ENCODE measurements around the gene DHX58.

Gene DHX58

GRCh38 chr17:42117397-42118125 lies 5.0 kb upstream of the DHX58 start:
- DNase-seq (ENCODE audit: low read depth in 1 of 2, low spot score in 1 of 2): no peak
- TF ChIP-seq SPI1 (IDR thresholded peaks at IDR 0.05; ENCODE audit: borderline replicate concordance, low read depth) (no peak), GABPA (IDR thresholded peaks at IDR 0.05; ENCODE audit: low read depth) (no peak), POLR2AphosphoS5 (IDR thresholded peaks at IDR 0.05; ENCODE audit: low read depth) (no peak), CTCF (IDR thresholded peaks at IDR 0.05; ENCODE audit: insufficient read depth, low read length) (no peak), REST (IDR thresholded peaks at IDR 0.05; ENCODE audit: insufficient replicate concordance, low read depth) (no peak)
- H3K27ac ChIP-seq (replicated peaks): no peak overlapping the region

GRCh38 chr17:42116705-42117396 lies 4.3 kb upstream of the DHX58 start:
- peak in 1 of 2 experiments; percentile 84 for DNase-seq (ENCODE audit: low read depth in 1 of 2, low spot score in 1 of 2)
- no peaks in the 10 kb centered on the region for H3K27me3 ChIP-seq (ENCODE audit: insufficient read depth, poor library complexity, severe bottlenecking)
- no peak for TF ChIP-seq POLR2AphosphoS5 (IDR thresholded peaks at IDR 0.05; ENCODE audit: low read depth)
- no peak for TF ChIP-seq SPI1 (IDR thresholded peaks at IDR 0.05; ENCODE audit: borderline replicate concordance, low read depth)
- TF ChIP-seq GABPA (IDR thresholded peaks at IDR 0.05; ENCODE audit: low read depth): no peak
- TF ChIP-seq CTCF (IDR thresholded peaks at IDR 0.05; ENCODE audit: insufficient read depth, low read length): peak; percentile 59
- H3K27ac ChIP-seq (replicated peaks): no peak overlapping the region
- H3K4me3 ChIP-seq (replicated peaks; ENCODE audit: insufficient read depth, low read length): no peak overlapping the region

More at GRCh38 chr17:42117397-42118125, 5.0 kb upstream of the DHX58 start:
- Histone ChIP-seq H3K27me3 (ENCODE audit: insufficient read depth, poor library complexity, severe bottlenecking) (no peaks in the 10 kb centered on the region), H3K4me3 (replicated peaks; ENCODE audit: insufficient read depth, low read length) (no peak overlapping the region)

GRCh38 chr17:42114118-42114517 lies 1.6 kb upstream of the DHX58 start:
- DNase-seq (ENCODE audit: low read depth in 1 of 2, low spot score in 1 of 2): no peak
- Histone ChIP-seq H3K4me3 (replicated peaks; ENCODE audit: insufficient read depth, low read length) (no peak overlapping the region), H3K27me3 (ENCODE audit: insufficient read depth, poor library complexity, severe bottlenecking) (no peaks in the 10 kb centered on the region), H3K27ac (replicated peaks) (no peak overlapping the region)
- TF ChIP-seq GABPA (IDR thresholded peaks at IDR 0.05; ENCODE audit: low read depth): no peak

- no peak for DNase-seq (ENCODE audit: low read depth in 1 of 2, low spot score in 1 of 2)
These were observed 967 bp upstream of the DHX58 start for GRCh38 chr17:42113293-42114069.

More at GRCh38 chr17:42113293-42114069, 967 bp upstream of the DHX58 start:
- TF ChIP-seq POLR2AphosphoS5 (IDR thresholded peaks at IDR 0.05; ENCODE audit: low read depth) (no peak), REST (IDR thresholded peaks at IDR 0.05; ENCODE audit: insufficient replicate concordance, low read depth) (no peak), CTCF (IDR thresholded peaks at IDR 0.05; ENCODE audit: insufficient read depth, low read length) (no peak), SPI1 (IDR thresholded peaks at IDR 0.05; ENCODE audit: borderline replicate concordance, low read depth) (no peak), GABPA (IDR thresholded peaks at IDR 0.05; ENCODE audit: low read depth) (no peak)
- H3K27ac ChIP-seq (replicated peaks): peak overlapping the region; percentile 55
- no peak overlapping the region for H3K4me3 ChIP-seq (replicated peaks; ENCODE audit: insufficient read depth, low read length)
- no peaks in the 10 kb centered on the region for H3K27me3 ChIP-seq (ENCODE audit: insufficient read depth, poor library complexity, severe bottlenecking)

Measured in HL-60 (cell line).